ENCODE measurements around the gene RCN1. TPM values are rescaled to one million over a fixed set of nuclear protein-coding genes. Genes with fewer than 3 reads are reported as not detected.
"Not testable (repeated sequence)": the region's sequence is repeated elsewhere in the genome, so short reads cannot be mapped to it uniquely, and the experiment has no call there.

The RCN1 gene
- total RNA-seq, 1 experiment from 2014 or later: 16.1 TPM

GRCh38 chr11:32056438-32056837 is 34.4 kb upstream of the RCN1 start:
- no peaks in the 10 kb centered on the region for H3K79me2 ChIP-seq (ENCODE audit: low read length)
- no peaks in the 10 kb centered on the region for H3K9me3 ChIP-seq (ENCODE audit: low read length)
- no peak overlapping the region for H3K4me2 ChIP-seq (ENCODE audit: low read depth, low read length, poor library complexity, severe bottlenecking)
- H3K4me3 ChIP-seq (ENCODE audit: low read length): no peak overlapping the region
- no peak overlapping the region for H3K27ac ChIP-seq (ENCODE audit: low read length)
- no peaks in the 10 kb centered on the region for H4K20me1 ChIP-seq (ENCODE audit: insufficient read depth, low read depth, low read length)
- H3K9ac ChIP-seq (ENCODE audit: low read length): no peak overlapping the region
- no peaks in the 10 kb centered on the region for H3K27me3 ChIP-seq (ENCODE audit: low read length)
- H2AFZ ChIP-seq (ENCODE audit: low read length): no peak overlapping the region
- no peaks in the 10 kb centered on the region for H3K9me2 ChIP-seq (replicated peaks; ENCODE audit: insufficient read depth, low read length)
- no peaks in the 10 kb centered on the region for H3K4me1 ChIP-seq (ENCODE audit: low read length)
- no peak for DNase-seq
- no peaks in the 10 kb centered on the region for H3K36me3 ChIP-seq (ENCODE audit: insufficient read depth, low read length)

DNA sequence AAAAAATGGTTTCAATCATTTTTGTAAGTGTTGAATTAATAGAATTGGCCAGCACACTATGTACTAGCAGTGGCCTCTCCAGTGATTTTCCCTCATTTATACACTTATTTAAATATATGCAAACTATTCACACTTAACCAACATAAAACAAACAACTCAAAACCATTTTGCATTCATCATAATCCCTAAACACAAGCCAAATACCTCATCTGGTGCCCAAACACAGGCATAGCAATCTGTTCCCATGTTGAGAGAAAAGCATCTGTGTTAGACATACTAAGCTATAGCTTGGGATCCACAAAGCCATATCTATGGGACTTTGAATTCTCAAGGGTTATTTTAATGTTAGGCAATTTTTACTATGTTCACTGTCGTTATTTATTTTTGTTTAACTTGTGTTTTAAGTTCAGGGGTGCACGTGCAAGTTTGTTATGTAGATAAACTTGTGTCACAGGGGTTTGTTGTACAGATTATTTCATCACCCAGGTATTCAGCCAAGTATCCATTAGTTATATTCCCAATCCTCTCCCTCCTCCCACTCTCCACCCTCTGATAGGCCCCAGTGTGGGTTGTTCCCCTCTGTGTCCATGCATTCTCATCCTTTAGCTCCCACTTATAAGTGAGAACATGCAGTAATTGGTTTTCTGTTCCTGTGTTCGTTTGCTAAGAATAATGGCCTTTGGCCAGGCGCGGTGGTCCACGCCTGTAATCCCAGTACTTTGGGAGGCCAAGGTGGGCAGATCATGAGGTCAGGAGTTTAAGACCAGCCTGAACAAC is 31.0 kb upstream of the RCN1 start:
- no peak overlapping the region for H2AFZ ChIP-seq (ENCODE audit: low read length)
- no peaks in the 10 kb centered on the region for H3K36me3 ChIP-seq (ENCODE audit: insufficient read depth, low read length)
- H3K4me3 ChIP-seq (ENCODE audit: low read length): no peak overlapping the region
- H3K4me1 ChIP-seq (ENCODE audit: low read length): no peaks in the 10 kb centered on the region
- no peaks in the 10 kb centered on the region for H3K9me2 ChIP-seq (replicated peaks; ENCODE audit: insufficient read depth, low read length)
- H3K9me3 ChIP-seq (ENCODE audit: low read length): no peaks in the 10 kb centered on the region
- DNase-seq: no peak
- no peak overlapping the region for H3K4me2 ChIP-seq (ENCODE audit: low read depth, low read length, poor library complexity, severe bottlenecking)
- no peak overlapping the region for H3K27ac ChIP-seq (ENCODE audit: low read length)
- H4K20me1 ChIP-seq (ENCODE audit: insufficient read depth, low read depth, low read length): no peaks in the 10 kb centered on the region
- H3K79me2 ChIP-seq (ENCODE audit: low read length): no peaks in the 10 kb centered on the region
- H3K27me3 ChIP-seq (ENCODE audit: low read length): no peaks in the 10 kb centered on the region
- no peak overlapping the region for H3K9ac ChIP-seq (ENCODE audit: low read length)

DNA sequence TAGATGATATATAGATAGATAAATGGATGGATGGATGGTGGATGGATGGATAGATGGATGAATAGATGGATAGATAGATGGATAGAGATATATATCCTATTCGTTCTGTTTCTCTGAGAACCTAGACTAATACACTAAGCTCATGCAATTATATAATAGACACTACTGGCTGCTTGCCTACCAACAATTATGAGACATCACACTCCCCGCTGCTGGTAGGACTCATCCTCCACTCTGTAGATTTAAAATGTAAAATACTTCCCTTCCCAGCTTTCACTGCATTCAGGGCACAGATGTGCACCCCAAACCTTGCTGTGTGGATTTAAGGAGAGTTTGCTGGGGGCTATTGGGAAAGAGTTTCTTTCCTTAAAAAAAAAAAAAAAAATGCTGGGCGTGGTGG is 28.3 kb upstream of the RCN1 start:
- DNase-seq: no peak
- Histone ChIP-seq H3K9me2 (replicated peaks; ENCODE audit: insufficient read depth, low read length) (no peaks in the 10 kb centered on the region), H3K36me3 (ENCODE audit: insufficient read depth, low read length) (no peaks in the 10 kb centered on the region), H3K27ac (ENCODE audit: low read length) (no peak overlapping the region), H3K9ac (ENCODE audit: low read length) (no peak overlapping the region), H4K20me1 (ENCODE audit: insufficient read depth, low read depth, low read length) (no peaks in the 10 kb centered on the region), H3K4me1 (ENCODE audit: low read length) (peaks cover 4% of the 10 kb centered on the region), H2AFZ (ENCODE audit: low read length) (no peak overlapping the region), H3K79me2 (ENCODE audit: low read length) (no peaks in the 10 kb centered on the region), H3K27me3 (ENCODE audit: low read length) (no peaks in the 10 kb centered on the region), H3K4me3 (ENCODE audit: low read length) (no peak overlapping the region), H3K4me2 (ENCODE audit: low read depth, low read length, poor library complexity, severe bottlenecking) (no peak overlapping the region), H3K9me3 (ENCODE audit: low read length) (no peaks in the 10 kb centered on the region)

- not testable (repeated sequence) for DNase-seq; H3K36me3 ChIP-seq (ENCODE audit: insufficient read depth, low read length); H3K9me2 ChIP-seq (replicated peaks; ENCODE audit: insufficient read depth, low read length); H3K27me3 ChIP-seq (ENCODE audit: low read length); H3K4me2 ChIP-seq (ENCODE audit: low read depth, low read length, poor library complexity, severe bottlenecking); H3K9ac ChIP-seq (ENCODE audit: low read length); H4K20me1 ChIP-seq (ENCODE audit: insufficient read depth, low read depth, low read length); H3K27ac ChIP-seq (ENCODE audit: low read length); H2AFZ ChIP-seq (ENCODE audit: low read length); H3K4me3 ChIP-seq (ENCODE audit: low read length); H3K9me3 ChIP-seq (ENCODE audit: low read length); H3K79me2 ChIP-seq (ENCODE audit: low read length); H3K4me1 ChIP-seq (ENCODE audit: low read length)
These were observed 27.8 kb upstream of the RCN1 start for GRCh38 chr11:32063031-32063430.

DNA sequence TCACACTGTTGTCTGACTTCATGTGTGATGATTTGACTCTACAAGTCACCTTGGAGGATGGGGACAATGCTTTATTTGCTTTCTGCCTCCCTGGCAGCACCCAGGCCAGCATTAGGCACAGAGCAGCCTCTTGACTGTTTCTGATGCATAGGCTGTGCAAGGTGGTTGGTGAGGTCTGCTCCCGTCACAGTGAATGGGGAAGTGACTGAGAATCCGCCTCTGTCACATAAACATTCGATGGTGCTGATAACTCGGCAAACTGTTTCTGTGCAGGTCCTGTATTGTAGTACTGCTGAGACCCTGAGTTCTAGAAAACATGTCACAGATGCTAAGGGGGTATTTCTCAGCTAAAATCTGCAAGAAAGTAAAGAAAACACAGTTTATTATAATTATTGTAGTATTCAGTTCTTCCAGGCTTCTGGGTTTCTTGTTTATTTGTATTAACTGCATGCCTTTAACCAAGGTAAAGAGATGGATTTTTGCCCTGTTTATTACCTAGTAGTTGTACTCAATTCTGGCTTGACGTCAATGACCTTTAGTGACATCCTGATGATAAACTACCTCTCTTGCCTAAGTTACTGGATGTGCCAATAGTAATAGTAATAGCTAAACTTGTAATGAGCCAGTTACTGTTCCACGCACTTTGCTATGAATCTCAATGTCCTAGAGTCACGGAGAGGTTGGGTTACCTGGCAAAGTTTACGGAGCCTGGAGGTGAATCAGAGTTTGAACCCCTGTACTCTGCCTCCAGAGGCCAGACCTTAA is 24.8 kb upstream of the RCN1 start:
- no peaks in the 10 kb centered on the region for H3K9me3 ChIP-seq (ENCODE audit: low read length)
- no peak overlapping the region for H3K4me2 ChIP-seq (ENCODE audit: low read depth, low read length, poor library complexity, severe bottlenecking)
- H2AFZ ChIP-seq (ENCODE audit: low read length): no peak overlapping the region
- H4K20me1 ChIP-seq (ENCODE audit: insufficient read depth, low read depth, low read length): no peaks in the 10 kb centered on the region
- no peak overlapping the region for H3K9ac ChIP-seq (ENCODE audit: low read length)
- no peak overlapping the region for H3K4me3 ChIP-seq (ENCODE audit: low read length)
- H3K27me3 ChIP-seq (ENCODE audit: low read length): no peaks in the 10 kb centered on the region
- DNase-seq: no peak
- no peak overlapping the region for H3K27ac ChIP-seq (ENCODE audit: low read length)
- H3K4me1 ChIP-seq (ENCODE audit: low read length): peaks cover 4% of the 10 kb centered on the region
- H3K36me3 ChIP-seq (ENCODE audit: insufficient read depth, low read length): no peaks in the 10 kb centered on the region
- no peaks in the 10 kb centered on the region for H3K79me2 ChIP-seq (ENCODE audit: low read length)
- H3K9me2 ChIP-seq (replicated peaks; ENCODE audit: insufficient read depth, low read length): no peaks in the 10 kb centered on the region

DNA sequence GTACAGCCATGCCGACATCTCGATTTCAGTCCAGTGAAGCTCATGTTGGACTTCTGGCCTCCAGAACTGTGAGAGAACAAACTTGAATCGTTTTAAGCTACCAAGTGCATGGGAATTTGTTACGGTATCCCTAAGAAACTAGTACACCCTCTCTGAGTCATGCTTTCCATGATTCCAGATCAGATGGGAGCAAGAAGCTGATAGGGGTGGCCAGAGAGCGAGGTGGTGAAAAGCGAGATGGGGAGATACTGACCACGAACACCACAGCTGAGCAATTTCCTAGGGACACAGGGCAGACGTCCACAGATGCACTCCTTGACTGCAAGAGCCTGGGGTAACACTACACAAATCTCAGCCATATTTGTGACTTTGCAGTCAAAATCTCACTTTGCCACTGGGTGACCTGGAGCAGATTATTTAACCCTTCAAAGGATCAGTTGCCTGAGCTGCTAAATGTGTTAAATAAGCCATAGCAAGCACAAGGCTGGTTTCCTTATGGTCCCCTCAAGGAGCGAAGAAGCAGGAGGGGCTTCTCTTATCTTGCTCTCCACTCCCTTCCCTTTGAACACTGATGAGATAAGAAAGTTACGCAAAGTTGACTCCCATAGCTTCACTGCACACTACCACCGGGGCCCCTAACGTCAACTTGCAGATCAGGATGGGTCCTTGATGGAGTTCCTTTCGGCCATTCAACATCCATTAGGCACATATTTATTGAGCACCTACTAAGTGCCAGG is 22.6 kb upstream of the RCN1 start:
- Histone ChIP-seq H3K9me2 (replicated peaks; ENCODE audit: insufficient read depth, low read length) (no peaks in the 10 kb centered on the region), H3K36me3 (ENCODE audit: insufficient read depth, low read length) (no peaks in the 10 kb centered on the region), H3K9me3 (ENCODE audit: low read length) (no peaks in the 10 kb centered on the region), H2AFZ (ENCODE audit: low read length) (no peak overlapping the region), H3K9ac (ENCODE audit: low read length) (no peak overlapping the region), H3K27ac (ENCODE audit: low read length) (no peak overlapping the region), H4K20me1 (ENCODE audit: insufficient read depth, low read depth, low read length) (no peaks in the 10 kb centered on the region), H3K4me1 (ENCODE audit: low read length) (peaks cover 4% of the 10 kb centered on the region), H3K79me2 (ENCODE audit: low read length) (no peaks in the 10 kb centered on the region), H3K4me2 (ENCODE audit: low read depth, low read length, poor library complexity, severe bottlenecking) (no peak overlapping the region), H3K27me3 (ENCODE audit: low read length) (no peaks in the 10 kb centered on the region), H3K4me3 (ENCODE audit: low read length) (no peak overlapping the region)
- no peak for DNase-seq

- Histone ChIP-seq H3K4me3 (ENCODE audit: low read length) (no peak overlapping the region), H3K9me2 (replicated peaks; ENCODE audit: insufficient read depth, low read length) (no peaks in the 10 kb centered on the region), H3K27me3 (ENCODE audit: low read length) (no peaks in the 10 kb centered on the region), H3K9ac (ENCODE audit: low read length) (no peak overlapping the region), H3K4me2 (ENCODE audit: low read depth, low read length, poor library complexity, severe bottlenecking) (no peak overlapping the region), H4K20me1 (ENCODE audit: insufficient read depth, low read depth, low read length) (no peaks in the 10 kb centered on the region), H3K36me3 (ENCODE audit: insufficient read depth, low read length) (no peaks in the 10 kb centered on the region), H3K9me3 (ENCODE audit: low read length) (no peaks in the 10 kb centered on the region), H3K79me2 (ENCODE audit: low read length) (no peaks in the 10 kb centered on the region), H3K4me1 (ENCODE audit: low read length) (peaks cover 4% of the 10 kb centered on the region), H2AFZ (ENCODE audit: low read length) (no peak overlapping the region), H3K27ac (ENCODE audit: low read length) (no peak overlapping the region)
- no peak for DNase-seq
These were observed 21.4 kb upstream of the RCN1 start for GRCh38 chr11:32069361-32070058.

GRCh38 chr11:32070692-32071091 is 20.2 kb upstream of the RCN1 start:
- H3K27me3 ChIP-seq (ENCODE audit: low read length): no peaks in the 10 kb centered on the region
- H4K20me1 ChIP-seq (ENCODE audit: insufficient read depth, low read depth, low read length): no peaks in the 10 kb centered on the region
- H2AFZ ChIP-seq (ENCODE audit: low read length): no peak overlapping the region
- no peaks in the 10 kb centered on the region for H3K79me2 ChIP-seq (ENCODE audit: low read length)
- no peak overlapping the region for H3K4me2 ChIP-seq (ENCODE audit: low read depth, low read length, poor library complexity, severe bottlenecking)
- H3K4me1 ChIP-seq (ENCODE audit: low read length): peaks cover 4% of the 10 kb centered on the region
- H3K36me3 ChIP-seq (ENCODE audit: insufficient read depth, low read length): no peaks in the 10 kb centered on the region
- H3K9me3 ChIP-seq (ENCODE audit: low read length): no peaks in the 10 kb centered on the region
- no peak overlapping the region for H3K9ac ChIP-seq (ENCODE audit: low read length)
- no peak overlapping the region for H3K4me3 ChIP-seq (ENCODE audit: low read length)
- no peak for DNase-seq
- no peaks in the 10 kb centered on the region for H3K9me2 ChIP-seq (replicated peaks; ENCODE audit: insufficient read depth, low read length)
- no peak overlapping the region for H3K27ac ChIP-seq (ENCODE audit: low read length)

Measured in Karpas-422 (cell line).